K562 (cell line): ENCODE data around the gene DARS1. TPM values are rescaled to one million over a fixed set of nuclear protein-coding genes. Genes with fewer than 3 reads are reported as not detected.

Experiments
- EHMT2 ChIP-seq: fragments of 450-650 bp; IDR thresholded peaks from 2 replicates; pipeline ENCODE4 v1.6.1; 2018; ENCODE audit warnings: antibody characterized with exemption
- ESRRB ChIP-seq: fragments of 250-450 bp; sonication (Bioruptor Pico); IDR thresholded peaks from 2 replicates; pipeline ENCODE4 v1.5.0; 2020; ENCODE audit warnings: mild to moderate bottlenecking, moderate library complexity, borderline replicate concordance
- KAT2B ChIP-seq: IDR thresholded peaks from one replicate; pipeline ENCODE4 v1.6.1; 2012; ENCODE audit warnings: low read depth, mild to moderate bottlenecking, control low read depth, inconsistent platforms, low read length, moderate library complexity
- MYC ChIP-seq, 2 experiments: fragments of 250-450 bp in 1 of 2; sonication (Bioruptor Pico) in 1 of 2; IDR thresholded peaks; 2 replicates each; pipeline versions ENCODE4 v1.5.1 to v1.6.1; 2012 to 2021; ENCODE audit warnings: low read depth in 2 of 2, borderline replicate concordance in 1 of 2, improper control_type of control experiment in 1 of 2, low read length in 1 of 2, mild to moderate bottlenecking in 1 of 2, moderate library complexity in 1 of 2
- OTX1 ChIP-seq: fragments of 450-650 bp; formaldehyde crosslinking; IDR thresholded peaks from 2 replicates; pipeline ENCODE4 v1.4.0; 2022; ENCODE audit warnings: mild to moderate bottlenecking
- POLR2A ChIP-seq: fragments of 450-650 bp; conservative IDR thresholded peaks from 2 replicates; pipeline ENCODE4 v1.6.1; 2016
- POLR2AphosphoS2 ChIP-seq: IDR thresholded peaks from 2 replicates; pipeline ENCODE4 v1.6.1; 2012; ENCODE audit warnings: low read length, improper control_type of control experiment
- POLR2H ChIP-seq: IDR thresholded peaks from 2 replicates; pipeline ENCODE4 v1.6.1; 2016; ENCODE audit warnings: missing genetic modification characterization, low read depth, mild to moderate bottlenecking, control low read depth, missing compliant biosample characterization, moderate library complexity
- RFX1 ChIP-seq: fragments of 450-650 bp; IDR thresholded peaks from 2 replicates; pipeline ENCODE4 v1.6.1; 2016; ENCODE audit warnings: mild to moderate bottlenecking, moderate library complexity
- SMARCC2 ChIP-seq: fragments of 450-650 bp; IDR thresholded peaks from 2 replicates; pipeline ENCODE4 v1.6.1; 2017; ENCODE audit warnings: antibody characterized with exemption, moderate library complexity, mild to moderate bottlenecking, low read depth
- SUPT5H ChIP-seq: fragments of 450-650 bp; IDR thresholded peaks from 2 replicates; pipeline ENCODE4 v1.6.1; 2016
- ZNF23 ChIP-seq: fragments of 250-450 bp; sonication (Bioruptor Pico); IDR thresholded peaks from 2 replicates; pipeline ENCODE4 v1.4.0; 2020; ENCODE audit warnings: mild to moderate bottlenecking
- polyA plus RNA-seq, 8 experiments: library from polyadenylated mRNA; depleted of rRNA in 4 of 8; stranded (reverse) in 5 of 8; unstranded in 3 of 8; fragments of >200 nt; fragmentation: Nextera tagmentation in 2 of 8; fragmentation: Illumina TruSeq in 1 of 8; extraction: Ambion mirVana in 2 of 8; extraction: Trizol in 1 of 8; gene quantifications; 2 replicates each; pipeline versions ENCODE4 v1.2.1 to v1.2.3, GENCODE V29; 2011 to 2014; ENCODE audit warnings: inconsistent platforms in 1 of 8, missing spikeins in 1 of 8
- total RNA-seq, 7 experiments: library from RNA; depleted of rRNA in 6 of 7; stranded (reverse); fragments of >200 nt in 6 of 7; fragmentation: Illumina TruSeq in 2 of 7; extraction: Trizol in 2 of 7; gene quantifications; 2 replicates each; pipeline versions ENCODE4 v1.2.1 to v1.2.3, GENCODE V29; 2011 to 2021; ENCODE audit warnings: low replicate concordance in 1 of 7
- TF ChIP-seq, protein P1 (sequence below), 2 experiments: fragments of 450-650 bp; IDR thresholded peaks; 2 replicates each; pipeline ENCODE4 v1.6.1; 2018; ENCODE audit warnings: mild to moderate bottlenecking in 2 of 2, low read depth in 1 of 2; ENCODE audit not compliant: partially characterized antibody in 2 of 2

The DARS1 gene
- total and polyA plus RNA-seq, 9 of the 15 experiments (the other 6 are each of a cell fraction or from before 2014, with no cell fraction given), result 91.5 to 239 (median 98.0) TPM

DNA sequence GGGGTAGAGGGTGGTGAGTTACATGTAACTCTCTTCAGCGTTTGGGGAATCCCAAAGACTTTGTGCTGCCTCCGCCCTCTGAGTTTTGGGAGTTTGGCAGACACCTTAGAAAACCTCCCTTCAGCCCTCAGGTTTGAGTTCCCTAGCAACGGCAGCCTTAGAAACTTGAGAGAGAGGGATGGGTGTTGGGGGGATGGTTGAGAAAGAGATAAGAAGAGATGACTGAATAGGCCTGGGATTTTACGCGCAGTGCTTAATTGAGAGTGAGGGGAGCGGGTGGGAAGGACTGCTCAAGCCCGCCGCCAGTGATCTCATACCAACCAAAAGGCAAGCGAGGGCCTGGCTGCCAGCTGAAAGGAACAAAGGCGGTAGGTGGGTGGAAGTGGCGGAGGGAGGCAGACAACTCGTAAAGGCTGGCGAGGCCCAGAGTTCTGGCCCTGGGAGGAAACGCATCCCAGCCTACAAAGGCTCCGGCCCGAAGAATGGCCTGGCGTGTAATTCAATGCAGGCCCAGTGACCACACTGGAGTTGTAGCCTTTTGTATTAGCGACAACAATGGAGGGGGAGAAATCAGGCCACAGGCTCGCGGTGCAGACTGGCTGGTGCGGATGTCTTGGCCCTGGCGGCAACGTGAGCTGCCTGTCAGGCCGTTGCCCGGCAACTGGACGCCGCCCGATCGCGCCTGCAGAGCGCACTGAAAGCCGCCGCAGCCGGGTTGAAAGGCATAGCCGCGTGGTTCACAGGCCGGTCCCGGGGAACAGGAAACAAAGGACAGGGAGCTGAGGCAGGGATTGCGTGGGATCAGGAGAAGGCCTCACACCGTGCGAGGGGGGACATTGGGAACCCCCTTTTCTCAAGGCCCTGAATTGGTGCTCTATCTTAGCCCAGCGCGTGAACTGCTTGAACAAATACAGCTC lies 39.9 kb upstream of the DARS1 start (continued):
- TF ChIP-seq, protein P1, sequence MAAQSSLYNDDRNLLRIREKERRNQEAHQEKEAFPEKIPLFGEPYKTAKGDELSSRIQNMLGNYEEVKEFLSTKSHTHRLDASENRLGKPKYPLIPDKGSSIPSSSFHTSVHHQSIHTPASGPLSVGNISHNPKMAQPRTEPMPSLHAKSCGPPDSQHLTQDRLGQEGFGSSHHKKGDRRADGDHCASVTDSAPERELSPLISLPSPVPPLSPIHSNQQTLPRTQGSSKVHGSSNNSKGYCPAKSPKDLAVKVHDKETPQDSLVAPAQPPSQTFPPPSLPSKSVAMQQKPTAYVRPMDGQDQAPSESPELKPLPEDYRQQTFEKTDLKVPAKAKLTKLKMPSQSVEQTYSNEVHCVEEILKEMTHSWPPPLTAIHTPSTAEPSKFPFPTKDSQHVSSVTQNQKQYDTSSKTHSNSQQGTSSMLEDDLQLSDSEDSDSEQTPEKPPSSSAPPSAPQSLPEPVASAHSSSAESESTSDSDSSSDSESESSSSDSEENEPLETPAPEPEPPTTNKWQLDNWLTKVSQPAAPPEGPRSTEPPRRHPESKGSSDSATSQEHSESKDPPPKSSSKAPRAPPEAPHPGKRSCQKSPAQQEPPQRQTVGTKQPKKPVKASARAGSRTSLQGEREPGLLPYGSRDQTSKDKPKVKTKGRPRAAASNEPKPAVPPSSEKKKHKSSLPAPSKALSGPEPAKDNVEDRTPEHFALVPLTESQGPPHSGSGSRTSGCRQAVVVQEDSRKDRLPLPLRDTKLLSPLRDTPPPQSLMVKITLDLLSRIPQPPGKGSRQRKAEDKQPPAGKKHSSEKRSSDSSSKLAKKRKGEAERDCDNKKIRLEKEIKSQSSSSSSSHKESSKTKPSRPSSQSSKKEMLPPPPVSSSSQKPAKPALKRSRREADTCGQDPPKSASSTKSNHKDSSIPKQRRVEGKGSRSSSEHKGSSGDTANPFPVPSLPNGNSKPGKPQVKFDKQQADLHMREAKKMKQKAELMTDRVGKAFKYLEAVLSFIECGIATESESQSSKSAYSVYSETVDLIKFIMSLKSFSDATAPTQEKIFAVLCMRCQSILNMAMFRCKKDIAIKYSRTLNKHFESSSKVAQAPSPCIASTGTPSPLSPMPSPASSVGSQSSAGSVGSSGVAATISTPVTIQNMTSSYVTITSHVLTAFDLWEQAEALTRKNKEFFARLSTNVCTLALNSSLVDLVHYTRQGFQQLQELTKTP (IDR thresholded peaks at IDR 0.05; ENCODE audit: low read depth in 1 of 2, partially characterized antibody in 2 of 2), result no peak
- TF ChIP-seq EHMT2, result no peak
- no peak for TF ChIP-seq ESRRB (CRISPR knock-in tag)
- TF ChIP-seq SUPT5H, result no peak
- no peak for TF ChIP-seq MYC (IDR thresholded peaks at IDR 0.05; ENCODE audit: low read depth, low read length)
- TF ChIP-seq MYC (CRISPR knock-in tag; IDR thresholded peaks at IDR 0.05; ENCODE audit: borderline replicate concordance, low read depth), result no peak
- TF ChIP-seq OTX1 (CRISPR knock-in tag), result no peak
- no peak for TF ChIP-seq KAT2B
- peak; percentile 84 for TF ChIP-seq RFX1
- TF ChIP-seq POLR2A, result no peak
- TF ChIP-seq SMARCC2, result no peak
- TF ChIP-seq POLR2H (tag), result no peak
- no peak for TF ChIP-seq POLR2AphosphoS2
- TF ChIP-seq ZNF23 (CRISPR knock-in tag), result no peak
